Common myeloid progenitor, CD34-positive (primary cell): ENCODE data around the gene RAD51. TPM values are rescaled to one million over a fixed set of nuclear protein-coding genes. Genes with fewer than 3 reads are reported as not detected.
"Not testable (repeated sequence)": the region's sequence is repeated elsewhere in the genome, so short reads cannot be mapped to it uniquely, and the experiment has no call there.

ENCODE experiments used
- CTCF ChIA-PET: fragments of 350-600 bp; sonication (Branson Sonifier 250); formaldehyde crosslinking; loops from one replicate; lab custom pipeline; 2021; ENCODE audit warnings: antibody characterized with exemption; lab: Charles Lee
- POLR2A ChIA-PET: fragments of 350-600 bp; sonication (Branson Sonifier 250); formaldehyde crosslinking; loops from one replicate; lab custom pipeline; 2021; ENCODE audit warnings: antibody characterized with exemption; lab: Charles Lee
- DNase-seq, 3 donors: peaks; one replicate each; pipeline versions ENCODE4 v3.0.0 to v3.0.0-alpha.2; 2013
- H3K27ac ChIP-seq, 2 experiments: 1 replicate in 1 of 2; 2 replicates in 1 of 2; pipeline ENCODE4 v1.7.0; 2013; ENCODE audit warnings: inconsistent platforms in 2 of 2, low read length in 2 of 2, mild to moderate bottlenecking in 2 of 2, low read depth in 1 of 2, moderate library complexity in 1 of 2; ENCODE audit not compliant: severe bottlenecking in 2 of 2, insufficient read depth in 1 of 2, poor library complexity in 1 of 2
- H3K27me3 ChIP-seq, 5 experiments: replicated peaks in 2 of 5; 1 replicate in 3 of 5; 2 replicates in 2 of 5; pipeline versions ENCODE4 v1.6.1 to v1.7.0; 2013; ENCODE audit warnings: low read length in 4 of 5, mild to moderate bottlenecking in 2 of 5, moderate library complexity in 2 of 5, inconsistent platforms in 1 of 5; ENCODE audit not compliant: insufficient read depth in 5 of 5, control insufficient read depth in 4 of 5
- H3K36me3 ChIP-seq, 4 experiments: 1 replicate in 2 of 4; 2 replicates in 2 of 4; pipeline versions ENCODE4 v1.6.1 to v1.7.0; 2013; ENCODE audit warnings: low read length in 3 of 4, control low read depth in 1 of 4, mild to moderate bottlenecking in 1 of 4; ENCODE audit not compliant: control insufficient read depth in 4 of 4, insufficient read depth in 4 of 4
- H3K4me1 ChIP-seq, 4 experiments: 1 replicate in 3 of 4; 2 replicates in 1 of 4; pipeline versions ENCODE4 v1.6.1 to v1.7.1; 2013; ENCODE audit warnings: low read length in 3 of 4, mild to moderate bottlenecking in 3 of 4, control low read depth in 1 of 4, inconsistent platforms in 1 of 4, moderate library complexity in 1 of 4; ENCODE audit not compliant: control insufficient read depth in 4 of 4, insufficient read depth in 4 of 4; ENCODE audit errors: control extremely low read depth in 1 of 4
- H3K4me3 ChIP-seq, 7 experiments: 1 replicate in 4 of 7; 2 replicates in 3 of 7; pipeline versions ENCODE4 v1.5.1 to v1.7.0; 2013; ENCODE audit warnings: mild to moderate bottlenecking in 7 of 7, low read length in 6 of 7, moderate library complexity in 6 of 7, inconsistent platforms in 2 of 7, low read depth in 2 of 7, control low read depth in 1 of 7; ENCODE audit not compliant: insufficient read depth in 4 of 7, control insufficient read depth in 1 of 7; ENCODE audit errors: extremely low read depth in 1 of 7
- H3K9me3 ChIP-seq, 5 experiments: 1 replicate in 4 of 5; 2 replicates in 1 of 5; pipeline versions ENCODE4 v1.6.1 to v1.7.1; 2013; ENCODE audit warnings: low read length in 4 of 5, mild to moderate bottlenecking in 2 of 5, inconsistent platforms in 1 of 5, low read depth in 1 of 5, moderate library complexity in 1 of 5; ENCODE audit not compliant: control insufficient read depth in 4 of 5, insufficient read depth in 2 of 5; ENCODE audit errors: control extremely low read depth in 1 of 5
- WGBS: methylation state at CpG from one replicate; pipeline ENCODE4 v1.1.5; 2013; ENCODE audit not compliant: insufficient coverage; 5-methylcytosine and 5-hydroxymethylcytosine counted together
- polyA plus RNA-seq: library from polyadenylated mRNA; unstranded; fragments of 120-200 nt; gene quantifications from one replicate; pipeline ENCODE4 v1.2.1, GENCODE V29; 2013

RAD51 gene
- 7.0 TPM for polyA plus RNA-seq

DNA sequence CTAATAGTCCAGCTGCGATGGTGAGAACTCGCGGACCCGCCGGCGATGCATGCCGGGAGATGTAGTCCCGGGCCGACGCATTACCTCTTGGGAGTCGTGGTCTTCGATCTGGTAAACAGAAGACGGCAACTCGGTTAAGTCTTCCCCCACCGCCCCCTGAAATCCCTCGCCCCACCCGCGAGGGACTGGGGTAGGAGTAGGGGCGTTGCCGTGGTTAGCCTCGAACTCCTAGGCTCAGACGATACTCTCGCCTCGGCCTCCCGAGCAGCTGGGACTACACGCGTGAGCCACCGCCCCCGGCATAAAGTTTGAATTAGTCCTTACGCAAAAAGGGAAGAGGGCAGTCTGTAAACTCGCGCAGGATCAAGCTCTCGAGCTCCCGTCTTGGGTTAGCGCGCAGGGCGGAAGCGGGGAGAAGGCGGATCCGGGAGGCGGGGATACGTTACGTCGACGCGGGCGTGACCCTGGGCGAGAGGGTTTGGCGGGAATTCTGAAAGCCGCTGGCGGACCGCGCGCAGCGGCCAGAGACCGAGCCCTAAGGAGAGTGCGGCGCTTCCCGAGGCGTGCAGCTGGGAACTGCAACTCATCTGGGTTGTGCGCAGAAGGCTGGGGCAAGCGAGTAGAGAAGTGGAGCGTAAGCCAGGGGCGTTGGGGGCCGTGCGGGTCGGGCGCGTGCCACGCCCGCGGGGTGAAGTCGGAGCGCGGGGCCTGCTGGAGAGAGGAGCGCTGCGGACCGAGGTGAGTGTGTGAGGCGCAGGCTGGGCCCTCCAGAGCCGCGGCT is at the start of gene RAD51:
Gene RAD51, plus strand, starts transcription at position 487 of the 781 bp plus-strand sequence. CDS start 3,585 bp downstream, outside the sequence.
- CTCF ChIA-PET: interaction anchor here (1.0 to 2.8 kb wide), 9 partner anchors 8 to 312 kb away, joined by 3 to 9 read pairs (median 5); partner anchors contain the start of gene KNSTRN
- Histone ChIP-seq H3K4me1 (peaks cover 3 to 25% (median 17%) of the 10 kb centered on the region in 4 experiments), H3K27ac (peak within 1 kb of the TSS; percentile 83 to 93), H3K9me3 (no peaks in the 10 kb centered on the region), H3K36me3 (peaks cover 0 to 15% (median 4%) of the 10 kb centered on the region in 4 experiments), H3K4me3 (peak within 1 kb of the TSS; percentile 79 to 99 (median 91)), H3K27me3 (no peaks in the 10 kb centered on the region)
- DNase-seq: peak; percentile 95 to 98 (median 98)
- POLR2A ChIA-PET: interaction anchor here (0.6 to 0.8 kb wide), 2 partner anchors 10 to 126 kb away, joined by 3 read pairs; partner anchors contain the start of gene RPUSD2
- 0% methylated on average over 73 of the region's 81 CpGs for WGBS

DNA sequence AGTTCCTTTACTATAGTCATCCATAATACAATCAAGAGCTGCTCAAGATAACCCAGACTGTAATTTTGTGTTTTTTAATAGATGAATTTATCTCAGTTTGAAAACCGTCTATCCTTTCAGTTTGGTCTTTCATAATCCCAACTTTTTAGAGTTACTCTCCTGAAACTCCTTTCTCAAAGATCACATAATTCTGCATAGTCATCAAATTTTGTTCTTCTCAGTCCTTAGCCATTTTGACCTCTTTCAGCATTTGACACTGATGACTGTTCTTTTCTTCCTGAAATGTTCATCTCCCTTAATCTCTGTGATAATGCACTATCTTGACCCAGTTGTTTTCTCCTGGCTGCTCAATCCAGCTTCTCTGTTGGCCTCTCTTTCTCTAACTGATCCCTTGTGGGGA is 47.5 kb upstream of the RAD51 start:
- H3K27me3 ChIP-seq: no peaks in the 10 kb centered on the region
- 100% methylated on average over 1 of the region's 1 CpG for WGBS
- no peaks in the 10 kb centered on the region for H3K9me3 ChIP-seq
- H3K4me3 ChIP-seq: no peak overlapping the region
- H3K27ac ChIP-seq: no peak overlapping the region
- POLR2A ChIA-PET: interaction anchor here (0.7 kb wide), 1 partner anchor 47 kb away, joined by 4 read pairs; no protein-coding TSS in a partner anchor
- peaks cover 6 to 18% (median 11%) of the 10 kb centered on the region in 4 experiments for H3K36me3 ChIP-seq
- no peaks in the 10 kb centered on the region for H3K4me1 ChIP-seq
- CTCF ChIA-PET: interaction anchor here (0.9 kb wide), 1 partner anchor 20 kb away, joined by 4 read pairs; no protein-coding TSS in a partner anchor
- no peak for DNase-seq

DNA sequence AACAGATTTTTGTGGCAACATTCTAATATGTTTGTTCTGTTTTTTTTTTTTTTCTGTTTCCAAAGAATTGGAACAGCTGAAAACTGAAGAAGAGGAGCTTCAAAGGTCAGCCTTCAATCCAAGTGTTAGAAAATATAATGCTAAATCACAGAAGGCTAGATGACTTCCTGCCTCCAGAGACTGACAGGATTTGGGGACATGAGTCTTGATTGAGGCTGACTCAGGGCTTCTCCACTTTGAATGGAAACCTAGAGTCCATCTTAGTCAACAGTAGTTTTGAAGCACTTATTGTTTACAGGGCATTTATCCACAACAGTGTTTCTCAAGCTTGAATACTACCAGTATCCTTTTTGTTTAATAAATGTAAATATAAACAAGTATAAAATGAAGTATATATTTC is 44.5 kb upstream of the RAD51 start:
- Histone ChIP-seq H3K27ac (no peak overlapping the region), H3K9me3 (no peaks in the 10 kb centered on the region), H3K4me3 (no peak overlapping the region), H3K4me1 (no peaks in the 10 kb centered on the region), H3K27me3 (no peaks in the 10 kb centered on the region), H3K36me3 (peaks cover 6 to 32% (median 8%) of the 10 kb centered on the region in 4 experiments)
- CTCF ChIA-PET: interaction anchor here (0.7 kb wide), 1 partner anchor 102 kb away, joined by 3 read pairs; no protein-coding TSS in a partner anchor
- POLR2A ChIA-PET: no interaction called here
- no peak for DNase-seq

DNA sequence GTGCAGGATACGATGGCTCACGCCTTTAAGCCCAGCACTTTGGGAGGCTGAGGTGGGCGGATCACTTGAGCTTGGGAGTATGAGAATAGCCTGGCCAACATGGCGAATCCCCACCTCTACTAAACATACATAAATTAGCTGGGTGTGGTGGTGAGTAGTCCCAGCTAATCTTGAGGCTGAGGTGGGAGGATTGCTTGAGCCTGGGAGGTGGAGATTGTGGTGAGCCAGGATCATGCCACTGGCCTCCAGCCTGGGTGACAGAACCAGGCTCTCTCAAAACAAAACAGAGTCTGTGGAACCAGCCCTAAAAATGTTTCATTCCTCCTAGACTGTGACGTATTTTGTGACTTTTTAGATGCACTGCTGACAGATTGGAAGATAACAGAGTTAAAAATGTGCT is 34.3 kb upstream of the RAD51 start:
- CTCF ChIA-PET: no interaction called here

DNA sequence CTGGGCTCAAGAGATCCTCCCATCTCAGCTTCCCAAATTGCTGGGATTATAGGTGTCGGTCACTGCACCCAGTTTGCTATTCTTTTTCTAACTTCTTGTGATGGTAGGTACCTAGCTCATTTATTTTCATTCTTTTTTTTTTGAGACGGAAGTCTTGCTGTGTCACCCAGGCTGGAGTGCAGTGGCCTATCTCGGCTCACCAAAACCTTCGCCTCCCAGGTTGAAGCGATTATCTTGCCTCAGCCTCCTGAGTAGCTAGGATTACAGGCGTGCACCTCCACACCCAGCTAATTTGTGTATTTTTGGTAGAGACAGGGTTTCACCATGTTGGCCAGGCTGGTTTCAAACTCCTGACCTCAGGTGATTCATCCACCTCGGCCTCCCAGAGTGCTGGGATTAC is 30.1 kb upstream of the RAD51 start:
- DNase-seq: no peak
- POLR2A ChIA-PET: interaction anchor here (0.6 kb wide), 1 partner anchor 627 kb away, joined by 3 read pairs; no protein-coding TSS in a partner anchor
- CTCF ChIA-PET: no interaction called here
- peaks cover 0 to 10% (median 6%) of the 10 kb centered on the region in 4 experiments for H3K36me3 ChIP-seq
- WGBS: 100% methylated on average over 1 of the region's 7 CpGs
- no peak overlapping the region for H3K27ac ChIP-seq
- H3K9me3 ChIP-seq: no peaks in the 10 kb centered on the region
- no peaks in the 10 kb centered on the region for H3K4me1 ChIP-seq
- H3K27me3 ChIP-seq: no peaks in the 10 kb centered on the region
- H3K4me3 ChIP-seq: no peak overlapping the region

More for the DNA sequence above, 34.3 kb upstream of the RAD51 start:
- H3K27ac ChIP-seq: no peak overlapping the region
- H3K4me1 ChIP-seq: no peaks in the 10 kb centered on the region
- no peaks in the 10 kb centered on the region for H3K9me3 ChIP-seq
- H3K4me3 ChIP-seq: no peak overlapping the region
- 100% methylated on average over 1 of the region's 5 CpGs for WGBS
- H3K36me3 ChIP-seq: peaks cover 2 to 17% (median 13%) of the 10 kb centered on the region in 4 experiments
- H3K27me3 ChIP-seq: no peaks in the 10 kb centered on the region
- DNase-seq: no peak
- POLR2A ChIA-PET: no interaction called here

DNA sequence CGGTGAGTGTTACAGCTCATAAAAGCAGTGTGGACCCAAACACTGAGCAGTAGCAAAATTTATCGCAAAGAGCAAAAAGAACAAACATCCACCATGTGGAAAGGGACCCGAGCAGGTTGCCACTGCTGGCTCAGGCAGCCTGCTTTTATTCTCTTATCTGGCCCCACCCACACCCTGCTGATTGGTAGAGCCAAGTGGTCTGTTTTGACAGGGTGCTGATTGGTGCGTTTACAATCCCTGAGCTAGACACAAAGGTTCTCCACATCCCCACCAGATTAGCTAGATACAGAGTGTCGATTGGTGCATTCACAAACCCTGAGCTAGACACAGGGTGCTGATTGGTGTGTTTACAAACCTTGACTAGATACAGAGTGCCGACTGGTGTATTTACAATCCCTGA is 18.7 kb upstream of the RAD51 start:
- H3K27ac ChIP-seq, H3K27me3 ChIP-seq, DNase-seq, H3K9me3 ChIP-seq, H3K4me3 ChIP-seq, POLR2A ChIA-PET, H3K36me3 ChIP-seq, H3K4me1 ChIP-seq: not testable (repeated sequence)
- CTCF ChIA-PET: interaction anchor here (0.9 kb wide), 1 partner anchor 9 kb away, joined by 3 read pairs; no protein-coding TSS in a partner anchor
- 94% methylated on average over 3 of the region's 6 CpGs for WGBS

DNA sequence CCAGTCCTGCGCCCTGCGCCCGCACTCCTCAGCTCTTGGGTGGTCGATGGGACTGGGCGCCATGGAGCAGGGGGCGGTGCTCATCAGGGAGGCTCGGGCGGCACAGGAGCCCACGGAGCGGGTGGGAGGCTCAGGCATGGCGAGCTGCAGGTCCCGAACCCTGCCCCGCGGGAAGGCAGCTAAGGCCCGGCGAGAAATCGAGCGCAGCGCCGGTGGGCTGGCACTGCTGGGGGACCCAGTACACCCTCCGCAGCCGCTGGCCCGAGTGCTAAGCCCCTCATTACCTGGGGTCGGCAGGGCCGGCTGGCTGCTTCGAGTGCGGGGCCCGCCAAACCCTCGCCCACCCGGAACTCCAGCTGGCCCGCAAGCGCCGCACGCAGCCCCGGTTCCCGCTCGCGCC is 18.1 kb upstream of the RAD51 start:
- CTCF ChIA-PET: interaction anchor here (0.9 to 2.3 kb wide), 3 partner anchors 8 to 17 kb away, joined by 3 to 10 read pairs (median 6); no protein-coding TSS in a partner anchor
- POLR2A ChIA-PET, H3K9me3 ChIP-seq: not testable (repeated sequence)

More for the DNA sequence above, 18.1 kb upstream of the RAD51 start:
- H3K4me3 ChIP-seq, H3K4me1 ChIP-seq, H3K27ac ChIP-seq, H3K27me3 ChIP-seq, DNase-seq, H3K36me3 ChIP-seq: not testable (repeated sequence)
- 97% methylated on average over 20 of the region's 38 CpGs for WGBS
